Measurements from ENCODE around the gene RPTOR. TPM values are rescaled to one million over a fixed set of nuclear protein-coding genes. Genes with fewer than 3 reads are reported as not detected.

RPTOR gene
- polyA plus RNA-seq, 4 donors: 3.2 to 16.5 (median 10.1) TPM

DNA sequence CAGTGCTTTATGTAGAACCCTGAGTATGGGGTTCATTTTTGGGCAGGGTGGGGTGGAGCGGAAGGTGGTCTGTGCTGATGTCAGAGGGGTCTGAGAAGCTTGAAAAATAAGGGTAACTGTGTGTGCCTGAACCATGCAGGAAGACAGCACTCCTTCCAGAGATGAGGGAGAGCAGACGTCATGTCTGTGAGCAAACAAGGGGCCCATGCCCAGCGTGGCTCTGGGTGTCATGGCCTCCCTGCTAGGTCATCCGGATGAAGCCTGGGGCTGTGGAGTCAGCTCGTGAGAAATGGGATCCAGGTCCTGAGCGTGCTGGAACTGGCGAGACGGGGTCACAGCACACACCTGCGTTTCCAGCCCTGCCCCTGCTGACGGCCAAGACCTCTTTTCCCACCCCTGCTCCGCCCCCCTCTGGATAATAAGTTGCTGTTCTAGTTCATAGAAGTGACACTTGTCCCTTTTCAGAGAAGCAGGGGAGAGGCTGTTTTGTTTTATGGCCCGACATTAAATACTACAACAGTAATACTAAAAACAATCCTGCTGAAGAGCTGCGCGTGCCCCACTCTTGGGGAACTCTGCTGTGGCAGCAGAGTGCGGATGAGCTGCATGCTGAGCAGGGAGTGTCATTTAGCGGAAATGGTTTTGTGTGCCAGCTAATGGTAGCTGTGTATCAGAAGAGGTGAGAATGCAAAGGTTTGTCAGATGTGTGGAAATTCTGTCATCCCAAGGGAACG is 92.6 kb downstream of the RPTOR start:
- Histone ChIP-seq H3K4me3 (ENCODE audit: low read depth in 1 of 3, low read length in 3 of 3) (no peak overlapping the region), H3K9me3 (ENCODE audit: control insufficient read depth in 2 of 2, insufficient read depth in 1 of 2, low read depth in 1 of 2, low read length in 1 of 2) (no peaks in the 10 kb centered on the region), H3K36me3 (ENCODE audit: control insufficient read depth in 3 of 3, insufficient read depth in 2 of 3, low read depth in 1 of 3, low read length in 3 of 3) (peaks cover 0 to 14% (median 2%) of the 10 kb centered on the region in 3 donors), H3K27ac (ENCODE audit: low read depth in 1 of 3, low read length in 2 of 3) (no peak overlapping the region), H3K4me1 (ENCODE audit: control insufficient read depth in 3 of 3, insufficient read depth in 2 of 3, low read depth in 1 of 3, low read length in 2 of 3) (peaks cover 0 to 3% (median 0%) of the 10 kb centered on the region in 3 donors), H3K27me3 (ENCODE audit: control insufficient read depth in 3 of 3, insufficient read depth in 3 of 3, low read length in 3 of 3) (no peaks in the 10 kb centered on the region)
- no peak for FAIRE-seq
- peak in 1 of 2 donors; percentile 71 for DNase-seq
- 78 to 89% (median 84%) methylated on average over 17 of the region's 17 CpGs for WGBS, 3 donors

DNA sequence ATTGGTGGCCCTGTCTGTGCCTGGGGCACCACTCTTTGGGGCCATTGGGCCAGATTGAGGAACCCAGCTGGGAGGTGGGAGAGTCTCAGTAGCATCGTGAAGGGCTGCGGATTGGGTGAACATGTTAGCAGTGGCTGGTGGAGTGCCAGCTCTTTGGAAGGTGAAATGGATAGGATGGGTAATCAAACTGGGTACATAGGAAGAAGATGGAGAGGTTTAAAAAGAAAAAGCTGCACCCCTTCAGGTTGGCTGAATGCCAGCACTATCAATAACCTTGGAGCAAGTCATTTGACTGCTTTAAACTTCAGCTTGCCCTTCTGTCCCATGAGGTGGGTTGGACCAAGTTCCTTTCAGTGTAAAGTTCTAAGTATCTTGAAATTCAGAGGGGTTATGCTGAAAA is 95.0 kb downstream of the RPTOR start:
- H3K27ac ChIP-seq (ENCODE audit: low read depth in 1 of 3, low read length in 2 of 3): no peak overlapping the region
- no peaks in the 10 kb centered on the region for H3K27me3 ChIP-seq (ENCODE audit: control insufficient read depth in 3 of 3, insufficient read depth in 3 of 3, low read length in 3 of 3)
- peaks cover 0 to 15% (median 2%) of the 10 kb centered on the region in 3 donors for H3K36me3 ChIP-seq (ENCODE audit: control insufficient read depth in 3 of 3, insufficient read depth in 2 of 3, low read depth in 1 of 3, low read length in 3 of 3)
- no peaks in the 10 kb centered on the region for H3K9me3 ChIP-seq (ENCODE audit: control insufficient read depth in 2 of 2, insufficient read depth in 1 of 2, low read depth in 1 of 2, low read length in 1 of 2)
- FAIRE-seq (no peak), DNase-seq (no peak)
- no peak overlapping the region for H3K4me3 ChIP-seq (ENCODE audit: low read depth in 1 of 3, low read length in 3 of 3)
- 93 to 100% (median 94%) methylated on average over 2 of the region's 2 CpGs for WGBS, 3 donors
- H3K4me1 ChIP-seq (ENCODE audit: control insufficient read depth in 3 of 3, insufficient read depth in 2 of 3, low read depth in 1 of 3, low read length in 2 of 3): peaks cover 0 to 3% (median 0%) of the 10 kb centered on the region in 3 donors

GRCh38 chr17:80640366-80641084 is 95.9 kb downstream of the RPTOR start:
- 94 to 97% (median 95%) methylated on average over 17 to 19 of the region's 19 CpGs for WGBS, 3 donors
- H3K4me3 ChIP-seq (ENCODE audit: low read depth in 1 of 3, low read length in 3 of 3): no peak overlapping the region
- no peaks in the 10 kb centered on the region for H3K9me3 ChIP-seq (ENCODE audit: control insufficient read depth in 2 of 2, insufficient read depth in 1 of 2, low read depth in 1 of 2, low read length in 1 of 2)
- DNase-seq (no peak), FAIRE-seq (no peak)
- H3K27ac ChIP-seq (ENCODE audit: low read depth in 1 of 3, low read length in 2 of 3): no peak overlapping the region
- H3K36me3 ChIP-seq (ENCODE audit: control insufficient read depth in 3 of 3, insufficient read depth in 2 of 3, low read depth in 1 of 3, low read length in 3 of 3): peaks cover 0 to 13% (median 2%) of the 10 kb centered on the region in 3 donors
- H3K4me1 ChIP-seq (ENCODE audit: control insufficient read depth in 3 of 3, insufficient read depth in 2 of 3, low read depth in 1 of 3, low read length in 2 of 3): peaks cover 0 to 3% (median 0%) of the 10 kb centered on the region in 3 donors
- no peaks in the 10 kb centered on the region for H3K27me3 ChIP-seq (ENCODE audit: control insufficient read depth in 3 of 3, insufficient read depth in 3 of 3, low read length in 3 of 3)

GRCh38 chr17:80643326-80644099 is 98.9 kb downstream of the RPTOR start:
- DNase-seq (no peak), FAIRE-seq (no peak)
- no peaks in the 10 kb centered on the region for H3K9me3 ChIP-seq (ENCODE audit: control insufficient read depth in 2 of 2, insufficient read depth in 1 of 2, low read depth in 1 of 2, low read length in 1 of 2)
- H3K27me3 ChIP-seq (ENCODE audit: control insufficient read depth in 3 of 3, insufficient read depth in 3 of 3, low read length in 3 of 3): no peaks in the 10 kb centered on the region
- H3K36me3 ChIP-seq (ENCODE audit: control insufficient read depth in 3 of 3, insufficient read depth in 2 of 3, low read depth in 1 of 3, low read length in 3 of 3): peaks cover 0 to 11% (median 2%) of the 10 kb centered on the region in 3 donors
- no peak overlapping the region for H3K4me3 ChIP-seq (ENCODE audit: low read depth in 1 of 3, low read length in 3 of 3)
- no peak overlapping the region for H3K27ac ChIP-seq (ENCODE audit: low read depth in 1 of 3, low read length in 2 of 3)
- WGBS, 3 donors: 94 to 95% (median 94%) methylated on average over 19 of the region's 19 CpGs
- no peaks in the 10 kb centered on the region for H3K4me1 ChIP-seq (ENCODE audit: control insufficient read depth in 3 of 3, insufficient read depth in 2 of 3, low read depth in 1 of 3, low read length in 2 of 3)

DNA sequence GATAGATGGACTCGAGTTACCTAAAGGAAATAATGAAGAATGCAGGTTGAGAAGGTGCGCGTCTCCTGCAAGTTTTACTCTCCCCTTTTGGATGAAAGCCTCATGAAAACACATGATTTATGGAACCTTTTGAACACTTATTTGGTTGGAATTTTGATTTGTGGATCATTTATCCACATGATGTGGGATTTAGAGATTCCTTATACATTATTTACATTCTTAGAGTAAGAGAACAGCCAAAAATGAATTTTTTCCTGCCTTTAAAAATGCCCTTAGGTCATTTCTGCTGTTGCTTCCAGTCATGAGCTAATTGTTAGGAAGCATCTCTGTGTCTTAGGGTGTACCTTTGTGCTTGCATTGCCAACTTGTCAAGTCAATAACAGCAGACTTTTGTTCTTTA is 99.9 kb downstream of the RPTOR start:
- no peaks in the 10 kb centered on the region for H3K27me3 ChIP-seq (ENCODE audit: control insufficient read depth in 3 of 3, insufficient read depth in 3 of 3, low read length in 3 of 3)
- DNase-seq (no peak), FAIRE-seq (no peak)
- H3K4me1 ChIP-seq (ENCODE audit: control insufficient read depth in 3 of 3, insufficient read depth in 2 of 3, low read depth in 1 of 3, low read length in 2 of 3): no peaks in the 10 kb centered on the region
- H3K36me3 ChIP-seq (ENCODE audit: control insufficient read depth in 3 of 3, insufficient read depth in 2 of 3, low read depth in 1 of 3, low read length in 3 of 3): peaks cover 0 to 13% (median 2%) of the 10 kb centered on the region in 3 donors
- H3K27ac ChIP-seq (ENCODE audit: low read depth in 1 of 3, low read length in 2 of 3): no peak overlapping the region
- 95 to 100% (median 97%) methylated on average over 3 of the region's 3 CpGs for WGBS, 3 donors
- H3K9me3 ChIP-seq (ENCODE audit: control insufficient read depth in 2 of 2, insufficient read depth in 1 of 2, low read depth in 1 of 2, low read length in 1 of 2): no peaks in the 10 kb centered on the region
- H3K4me3 ChIP-seq (ENCODE audit: low read depth in 1 of 3, low read length in 3 of 3): no peak overlapping the region

DNA sequence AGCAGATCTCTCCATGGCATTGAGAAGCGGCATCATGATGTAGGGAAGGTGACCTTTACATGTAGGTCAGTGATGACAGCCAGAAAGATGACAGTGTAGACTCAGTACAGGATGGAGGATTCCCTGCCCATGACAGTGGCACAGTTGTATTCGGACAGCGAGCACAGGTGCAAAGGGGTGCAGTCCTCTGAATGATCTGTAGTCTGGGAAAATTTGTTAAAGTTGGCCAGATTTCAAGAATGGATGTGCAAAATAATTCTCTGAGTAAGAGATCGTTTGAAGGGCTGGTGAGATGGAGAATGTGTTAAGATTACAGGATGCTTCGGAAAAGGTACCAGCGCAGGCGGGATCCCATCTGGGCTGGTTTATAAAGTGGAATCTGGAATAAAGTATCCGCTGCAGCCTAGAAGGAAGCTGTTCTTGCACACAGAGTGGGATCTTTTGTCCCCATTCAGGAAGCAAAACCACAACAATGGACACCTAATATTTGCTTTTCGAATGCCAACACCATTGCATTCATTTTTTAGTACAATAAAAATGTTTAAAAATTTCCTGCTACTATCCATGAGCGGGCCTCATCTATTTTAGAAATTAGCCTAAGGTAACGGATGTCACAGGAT is 101.2 kb downstream of the RPTOR start:
- H3K27me3 ChIP-seq (ENCODE audit: control insufficient read depth in 3 of 3, insufficient read depth in 3 of 3, low read length in 3 of 3): no peaks in the 10 kb centered on the region
- no peak for FAIRE-seq
- H3K36me3 ChIP-seq (ENCODE audit: control insufficient read depth in 3 of 3, insufficient read depth in 2 of 3, low read depth in 1 of 3, low read length in 3 of 3): peaks cover 0 to 8% (median 1%) of the 10 kb centered on the region in 3 donors
- no peak for DNase-seq
- H3K4me1 ChIP-seq (ENCODE audit: control insufficient read depth in 3 of 3, insufficient read depth in 2 of 3, low read depth in 1 of 3, low read length in 2 of 3): no peaks in the 10 kb centered on the region
- H3K27ac ChIP-seq (ENCODE audit: low read depth in 1 of 3, low read length in 2 of 3): no peak overlapping the region
- no peaks in the 10 kb centered on the region for H3K9me3 ChIP-seq (ENCODE audit: control insufficient read depth in 2 of 2, insufficient read depth in 1 of 2, low read depth in 1 of 2, low read length in 1 of 2)
- no peak overlapping the region for H3K4me3 ChIP-seq (ENCODE audit: low read depth in 1 of 3, low read length in 3 of 3)
- WGBS, 3 donors: 90 to 94% (median 92%) methylated on average over 11 of the region's 11 CpGs

GRCh38 chr17:80646328-80646727 is 101.7 kb downstream of the RPTOR start:
- H3K27me3 ChIP-seq (ENCODE audit: control insufficient read depth in 3 of 3, insufficient read depth in 3 of 3, low read length in 3 of 3): no peaks in the 10 kb centered on the region
- no peak for FAIRE-seq
- no peaks in the 10 kb centered on the region for H3K4me1 ChIP-seq (ENCODE audit: control insufficient read depth in 3 of 3, insufficient read depth in 2 of 3, low read depth in 1 of 3, low read length in 2 of 3)
- no peak for DNase-seq
- H3K27ac ChIP-seq (ENCODE audit: low read depth in 1 of 3, low read length in 2 of 3): no peak overlapping the region
- H3K9me3 ChIP-seq (ENCODE audit: control insufficient read depth in 2 of 2, insufficient read depth in 1 of 2, low read depth in 1 of 2, low read length in 1 of 2): no peaks in the 10 kb centered on the region
- H3K36me3 ChIP-seq (ENCODE audit: control insufficient read depth in 3 of 3, insufficient read depth in 2 of 3, low read depth in 1 of 3, low read length in 3 of 3): peaks cover 0 to 8% (median 0%) of the 10 kb centered on the region in 3 donors
- no peak overlapping the region for H3K4me3 ChIP-seq (ENCODE audit: low read depth in 1 of 3, low read length in 3 of 3)
- 90 to 96% (median 92%) methylated on average over 9 of the region's 9 CpGs for WGBS, 3 donors

GRCh38 chr17:80647746-80648145 is 103.1 kb downstream of the RPTOR start:
- Histone ChIP-seq H3K4me1 (ENCODE audit: control insufficient read depth in 3 of 3, insufficient read depth in 2 of 3, low read depth in 1 of 3, low read length in 2 of 3) (no peaks in the 10 kb centered on the region), H3K4me3 (ENCODE audit: low read depth in 1 of 3, low read length in 3 of 3) (no peak overlapping the region), H3K27me3 (ENCODE audit: control insufficient read depth in 3 of 3, insufficient read depth in 3 of 3, low read length in 3 of 3) (no peaks in the 10 kb centered on the region), H3K27ac (ENCODE audit: low read depth in 1 of 3, low read length in 2 of 3) (no peak overlapping the region), H3K9me3 (ENCODE audit: control insufficient read depth in 2 of 2, insufficient read depth in 1 of 2, low read depth in 1 of 2, low read length in 1 of 2) (no peaks in the 10 kb centered on the region), H3K36me3 (ENCODE audit: control insufficient read depth in 3 of 3, insufficient read depth in 2 of 3, low read depth in 1 of 3, low read length in 3 of 3) (peaks cover 0 to 8% (median 0%) of the 10 kb centered on the region in 3 donors)
- DNase-seq (no peak), FAIRE-seq (no peak)
- WGBS, 3 donors: 72 to 81% (median 78%) methylated on average over 6 of the region's 6 CpGs

All from small intestine (tissue), 7 donors.